Amniotic stem cell (primary cell): ENCODE data around the gene TCF7.

ENCODE experiments used
- DNase-seq: peaks from one replicate; lab custom pipeline; 2025; lab: John Stamatoyannopoulos, UW

The TCF7 gene

GRCh38 chr5:134113363-134113889, 1.1 kb upstream of the TCF7 start:
- no peak for DNase-seq

- DNase-seq, result no peak
Observed at GRCh38 chr5:134114886-134115805, 665 bp downstream of the TCF7 start.

- no peak for DNase-seq
Observed at GRCh38 chr5:134115806-134116175, 1.3 kb downstream of the TCF7 start.

- DNase-seq, result no peak
Observed at GRCh38 chr5:134116286-134116685, 1.8 kb downstream of the TCF7 start.

- DNase-seq, result no peak
Observed at GRCh38 chr5:134116789-134117761, 2.6 kb downstream of the TCF7 start.

- no peak for DNase-seq
Observed at GRCh38 chr5:134118212-134118835, 3.8 kb downstream of the TCF7 start.

GRCh38 chr5:134119720-134120119, 5.2 kb downstream of the TCF7 start:
- no peak for DNase-seq

- DNase-seq, result no peak
Observed at GRCh38 chr5:134120386-134121138, 6.1 kb downstream of the TCF7 start.

GRCh38 chr5:134122530-134122929, 8.0 kb downstream of the TCF7 start:
- DNase-seq, result no peak

GRCh38 chr5:134123360-134123759, 8.9 kb downstream of the TCF7 start:
- DNase-seq, result no peak

GRCh38 chr5:134124289-134125038, 10.0 kb downstream of the TCF7 start:
- no peak for DNase-seq

- DNase-seq, result peak; percentile 53
Observed at GRCh38 chr5:134125039-134126015, 10.8 kb downstream of the TCF7 start.

GRCh38 chr5:134127376-134127861, 12.9 kb downstream of the TCF7 start:
- no peak for DNase-seq

- no peak for DNase-seq
Observed at GRCh38 chr5:134127988-134128647, 13.6 kb downstream of the TCF7 start.

GRCh38 chr5:134128648-134128995, 14.1 kb downstream of the TCF7 start:
- no peak for DNase-seq

- DNase-seq, result no peak
Observed at GRCh38 chr5:134129411-134130238, 15.1 kb downstream of the TCF7 start.

- no peak for DNase-seq
Observed at GRCh38 chr5:134130239-134130945, 15.9 kb downstream of the TCF7 start.
